ENCODE measurements around the gene TBL1XR1. TPM values are rescaled to one million over a fixed set of nuclear protein-coding genes. Genes with fewer than 3 reads are reported as not detected.

TBL1XR1 gene
- total RNA-seq, 1 experiment from 2014 or later = 192 TPM

DNA sequence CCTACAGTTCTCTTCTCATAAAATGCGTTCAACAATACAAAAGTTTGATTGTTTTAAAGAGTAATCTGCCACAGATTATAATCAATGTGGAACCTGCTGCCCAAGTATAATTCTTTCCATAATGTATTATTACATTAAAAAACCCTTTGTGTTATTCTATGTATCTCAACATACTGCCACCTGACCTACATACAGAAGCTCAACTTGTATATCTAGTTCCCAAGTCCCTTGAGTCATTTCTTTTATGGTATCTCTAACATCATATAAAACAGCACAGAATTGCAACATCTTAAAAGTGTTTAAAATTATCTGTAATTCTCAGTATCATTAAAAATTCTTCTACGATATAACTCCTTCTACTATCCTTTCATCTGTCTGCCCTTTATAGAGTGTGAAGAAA is 70.3 kb downstream of the TBL1XR1 start:
- Histone ChIP-seq H3K27me3 (ENCODE audit: control insufficient read depth, insufficient read depth, low read length) (no peaks in the 10 kb centered on the region), H3K9me3 (ENCODE audit: control insufficient read depth, insufficient read depth, low read depth, low read length) (peaks cover 30% of the 10 kb centered on the region; the same call in 1 of the 2 replicates), H3K27ac (ENCODE audit: low read length) (no peak overlapping the region), H3K36me3 (ENCODE audit: control insufficient read depth, insufficient read depth, low read length) (no peaks in the 10 kb centered on the region), H3K4me3 (ENCODE audit: low read depth in 2 of 2, low read length in 2 of 2) (no peak overlapping the region), H3K4me1 (ENCODE audit: control insufficient read depth, insufficient read depth, low read length) (peaks cover 4% of the 10 kb centered on the region; the same call in 1 of the 2 replicates)
- intact Hi-C loops (cut with micrococcal nuclease; ENCODE audit: unreplicated experiment) (no loop called here), in situ Hi-C loops (cut with HindIII; ENCODE audit: low pct_unique_long_range_greater_than_20kb, low sequenced_read_pairs) (no loop called here)
- ATAC-seq = no peak
- no TSS peak for BruUV-seq (replicated peaks)
- CTCF ChIA-PET = no interaction called here
- POLR2A ChIA-PET = no interaction called here
- DNase-seq (ENCODE audit: low read depth, low spot score) = no peak
- TF ChIP-seq, protein P1, sequence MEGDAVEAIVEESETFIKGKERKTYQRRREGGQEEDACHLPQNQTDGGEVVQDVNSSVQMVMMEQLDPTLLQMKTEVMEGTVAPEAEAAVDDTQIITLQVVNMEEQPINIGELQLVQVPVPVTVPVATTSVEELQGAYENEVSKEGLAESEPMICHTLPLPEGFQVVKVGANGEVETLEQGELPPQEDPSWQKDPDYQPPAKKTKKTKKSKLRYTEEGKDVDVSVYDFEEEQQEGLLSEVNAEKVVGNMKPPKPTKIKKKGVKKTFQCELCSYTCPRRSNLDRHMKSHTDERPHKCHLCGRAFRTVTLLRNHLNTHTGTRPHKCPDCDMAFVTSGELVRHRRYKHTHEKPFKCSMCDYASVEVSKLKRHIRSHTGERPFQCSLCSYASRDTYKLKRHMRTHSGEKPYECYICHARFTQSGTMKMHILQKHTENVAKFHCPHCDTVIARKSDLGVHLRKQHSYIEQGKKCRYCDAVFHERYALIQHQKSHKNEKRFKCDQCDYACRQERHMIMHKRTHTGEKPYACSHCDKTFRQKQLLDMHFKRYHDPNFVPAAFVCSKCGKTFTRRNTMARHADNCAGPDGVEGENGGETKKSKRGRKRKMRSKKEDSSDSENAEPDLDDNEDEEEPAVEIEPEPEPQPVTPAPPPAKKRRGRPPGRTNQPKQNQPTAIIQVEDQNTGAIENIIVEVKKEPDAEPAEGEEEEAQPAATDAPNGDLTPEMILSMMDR (IDR thresholded peaks at IDR 0.05) = no peak
- TF ChIP-seq, protein P2, sequence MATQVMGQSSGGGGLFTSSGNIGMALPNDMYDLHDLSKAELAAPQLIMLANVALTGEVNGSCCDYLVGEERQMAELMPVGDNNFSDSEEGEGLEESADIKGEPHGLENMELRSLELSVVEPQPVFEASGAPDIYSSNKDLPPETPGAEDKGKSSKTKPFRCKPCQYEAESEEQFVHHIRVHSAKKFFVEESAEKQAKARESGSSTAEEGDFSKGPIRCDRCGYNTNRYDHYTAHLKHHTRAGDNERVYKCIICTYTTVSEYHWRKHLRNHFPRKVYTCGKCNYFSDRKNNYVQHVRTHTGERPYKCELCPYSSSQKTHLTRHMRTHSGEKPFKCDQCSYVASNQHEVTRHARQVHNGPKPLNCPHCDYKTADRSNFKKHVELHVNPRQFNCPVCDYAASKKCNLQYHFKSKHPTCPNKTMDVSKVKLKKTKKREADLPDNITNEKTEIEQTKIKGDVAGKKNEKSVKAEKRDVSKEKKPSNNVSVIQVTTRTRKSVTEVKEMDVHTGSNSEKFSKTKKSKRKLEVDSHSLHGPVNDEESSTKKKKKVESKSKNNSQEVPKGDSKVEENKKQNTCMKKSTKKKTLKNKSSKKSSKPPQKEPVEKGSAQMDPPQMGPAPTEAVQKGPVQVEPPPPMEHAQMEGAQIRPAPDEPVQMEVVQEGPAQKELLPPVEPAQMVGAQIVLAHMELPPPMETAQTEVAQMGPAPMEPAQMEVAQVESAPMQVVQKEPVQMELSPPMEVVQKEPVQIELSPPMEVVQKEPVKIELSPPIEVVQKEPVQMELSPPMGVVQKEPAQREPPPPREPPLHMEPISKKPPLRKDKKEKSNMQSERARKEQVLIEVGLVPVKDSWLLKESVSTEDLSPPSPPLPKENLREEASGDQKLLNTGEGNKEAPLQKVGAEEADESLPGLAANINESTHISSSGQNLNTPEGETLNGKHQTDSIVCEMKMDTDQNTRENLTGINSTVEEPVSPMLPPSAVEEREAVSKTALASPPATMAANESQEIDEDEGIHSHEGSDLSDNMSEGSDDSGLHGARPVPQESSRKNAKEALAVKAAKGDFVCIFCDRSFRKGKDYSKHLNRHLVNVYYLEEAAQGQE (IDR thresholded peaks at IDR 0.05; ENCODE audit: insufficient read depth in 1 of 2, low read depth in 2 of 2, low read length in 1 of 2) = no peak
- no peak for TF ChIP-seq POLR2AphosphoS5 (IDR thresholded peaks at IDR 0.05; ENCODE audit: low read depth, low read length)

DNA sequence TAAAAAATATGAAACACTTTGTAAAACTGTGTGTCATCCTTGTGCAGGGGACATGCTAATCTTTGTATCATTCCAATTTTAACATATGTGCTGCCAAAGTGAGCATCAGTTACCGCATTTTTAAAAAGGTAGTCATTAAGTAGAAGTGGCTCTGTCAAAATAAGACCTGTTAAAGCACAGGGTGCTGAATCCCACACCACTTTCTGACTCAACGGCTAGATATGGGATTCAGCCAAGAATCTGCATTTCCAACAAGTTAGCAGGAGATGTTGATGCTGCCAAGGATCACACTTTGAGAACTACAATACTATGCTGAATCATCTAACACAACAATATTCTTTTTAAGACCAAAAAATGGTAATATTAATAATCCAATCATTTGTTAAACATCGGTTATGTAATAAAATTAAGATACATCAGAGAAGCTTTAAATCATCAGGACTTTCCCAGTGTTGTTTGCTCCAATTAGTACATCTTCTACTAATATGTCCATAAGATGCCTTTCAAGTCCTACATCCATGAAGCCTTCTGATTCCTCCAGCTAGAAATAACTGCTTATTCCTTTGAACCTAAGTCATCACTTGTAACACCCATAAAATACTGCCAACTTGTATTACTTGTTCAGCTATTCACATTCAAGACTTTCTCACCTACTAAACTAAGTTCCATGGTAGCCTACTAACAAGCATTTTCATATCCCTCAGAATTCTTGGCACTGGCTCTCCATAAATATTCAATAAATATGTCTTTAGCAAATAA is 71.1 kb downstream of the TBL1XR1 start:
- in situ Hi-C loops (cut with HindIII; ENCODE audit: low pct_unique_long_range_greater_than_20kb, low sequenced_read_pairs) (no loop called here), intact Hi-C loops (cut with micrococcal nuclease; ENCODE audit: unreplicated experiment) (no loop called here)
- no peak for DNase-seq (ENCODE audit: low read depth, low spot score)
- BruUV-seq (replicated peaks) = no TSS peak
- Histone ChIP-seq H3K27me3 (ENCODE audit: control insufficient read depth, insufficient read depth, low read length) (no peaks in the 10 kb centered on the region), H3K9me3 (ENCODE audit: control insufficient read depth, insufficient read depth, low read depth, low read length) (peaks cover 36% of the 10 kb centered on the region; the same call in 1 of the 2 replicates), H3K27ac (ENCODE audit: low read length) (no peak overlapping the region), H3K36me3 (ENCODE audit: control insufficient read depth, insufficient read depth, low read length) (no peaks in the 10 kb centered on the region), H3K4me1 (ENCODE audit: control insufficient read depth, insufficient read depth, low read length) (peaks cover 4% of the 10 kb centered on the region; the same call in 1 of the 2 replicates), H3K4me3 (ENCODE audit: low read depth in 2 of 2, low read length in 2 of 2) (no peak overlapping the region)
- ChIA-PET CTCF (no interaction called here), POLR2A (interaction anchor here (0.7 kb wide), 3 partner anchors 14 to 780 kb away, joined by 4 to 7 read pairs (median 4); no protein-coding TSS in a partner anchor)
- TF ChIP-seq, protein P2 (IDR thresholded peaks at IDR 0.05; ENCODE audit: insufficient read depth in 1 of 2, low read depth in 2 of 2, low read length in 1 of 2) = no peak
- TF ChIP-seq POLR2AphosphoS5 (IDR thresholded peaks at IDR 0.05; ENCODE audit: low read depth, low read length) (no peak), SIN3A (IDR thresholded peaks at IDR 0.05; ENCODE audit: borderline replicate concordance, insufficient read depth, low read depth, low read length) (no peak), TCF7L2 (IDR thresholded peaks at IDR 0.05; ENCODE audit: low read depth, low read length) (no peak)
- TF ChIP-seq, protein P1 (IDR thresholded peaks at IDR 0.05) = no peak
- ATAC-seq = no peak

All from Panc1 (cell line).